Posterior vena cava (tissue), 2 donors: Measurements from ENCODE around the gene BOK. TPM values are rescaled to one million over a fixed set of nuclear protein-coding genes. Genes with fewer than 3 reads are reported as not detected.
"Not testable (repeated sequence)": the region's sequence is repeated elsewhere in the genome, so short reads cannot be mapped to it uniquely, and the experiment has no call there.

ENCODE experiments used
- DNase-seq: peaks from one replicate; pipeline ENCODE4 v3.0.0-alpha.2; 2020; ENCODE audit warnings: low spot score
- intact Hi-C, 2 donors: fragments of 100-400 bp; cut with DNase I; formaldehyde crosslinking; loops; one replicate each; pipeline versions ENCODE4 v1.14.1 to v1.14.2; 2022 to 2023
- long read RNA-seq, 2 donors: library from polyadenylated mRNA; unstranded; transcript quantifications; one replicate each; pipeline ENCODE4 v2.0.0, GENCODE V29; 2020 to 2021
- total RNA-seq, 2 donors: library from RNA; stranded (reverse); fragmentation: NEBNext Ultra II Directional; extraction: Animal tissue kit (Norgen Biotek cat#: 25700); gene quantifications; one replicate each; pipeline ENCODE4 v1.2.1, GENCODE V29; 2021
- donor health status: DM: yes; HTN: yes; CAD: no.
- donor health status: DM: yes; HTN: yes; CAD: no.

BOK gene, protein sequence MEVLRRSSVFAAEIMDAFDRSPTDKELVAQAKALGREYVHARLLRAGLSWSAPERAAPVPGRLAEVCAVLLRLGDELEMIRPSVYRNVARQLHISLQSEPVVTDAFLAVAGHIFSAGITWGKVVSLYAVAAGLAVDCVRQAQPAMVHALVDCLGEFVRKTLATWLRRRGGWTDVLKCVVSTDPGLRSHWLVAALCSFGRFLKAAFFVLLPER
- total RNA-seq = 10 to 100 TPM; 20.1 to 29.7 TPM
- long read RNA-seq, donor 1, partial matches to known transcripts = 12 of 24 reads
- long read RNA-seq, donor 1, other reads (novel, unspliced or antisense) = 9 of 24 reads
- long read RNA-seq, donor 2, transcript BOK-201 (5 exons, 2,657 nt) = major isoform, 17 of 99 reads
- long read RNA-seq, donor 2, partial matches to known transcripts = 70 of 99 reads
- long read RNA-seq, donor 2, other reads (novel, unspliced or antisense) = 12 of 99 reads

DNA sequence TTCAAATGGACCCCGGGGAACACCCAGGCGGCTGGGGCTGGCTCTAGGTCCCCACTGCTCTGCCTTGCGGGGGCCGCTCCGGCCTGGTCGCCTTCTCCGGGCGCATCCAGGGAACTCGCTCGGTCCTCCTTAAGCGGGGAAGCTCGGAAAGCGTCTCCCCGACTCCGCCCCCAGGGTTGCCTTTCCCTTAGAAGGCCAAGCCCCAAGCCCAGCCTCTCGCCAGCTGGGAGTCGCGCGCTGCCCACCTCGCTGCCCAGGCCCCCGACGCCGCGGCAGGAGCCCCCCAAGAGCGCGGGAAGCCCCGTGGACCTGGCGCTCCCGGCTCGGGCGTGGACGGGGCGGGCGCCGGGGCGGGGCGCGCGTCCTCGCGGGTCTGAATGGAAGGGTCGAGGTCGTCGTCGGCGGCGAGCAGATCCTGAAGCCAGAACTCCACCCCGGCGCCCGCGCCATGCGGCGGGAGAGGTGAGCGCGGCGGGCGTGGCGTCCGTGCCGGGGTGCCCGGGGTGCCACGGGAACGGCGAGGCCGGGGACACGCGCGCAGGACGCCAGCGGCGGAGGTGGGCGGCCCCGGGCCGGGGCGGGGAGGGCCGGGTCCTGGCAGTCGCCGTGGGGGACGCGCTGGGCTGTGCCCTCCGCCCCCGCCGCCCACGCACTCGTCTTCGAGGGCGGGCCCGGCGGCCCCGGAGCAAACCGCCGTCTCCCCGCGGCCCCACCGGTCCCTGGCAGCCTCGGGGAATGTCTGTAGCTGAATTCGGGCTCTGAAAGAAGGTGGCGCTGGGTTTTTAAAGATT is at the start of gene BOK:
BOK (plus strand) TSS at position 214 of the 791 bp plus-strand sequence. CDS start 739 bp downstream, outside the sequence.
- intact Hi-C loops = no loop called here

GRCh38 chr2:241509155-241509784 is 49.3 kb upstream of the BOK start:
- no peak for DNase-seq
- intact Hi-C loops = no loop called here

More for the DNA sequence above, at the start of gene BOK:
- DNase-seq = no peak

DNA sequence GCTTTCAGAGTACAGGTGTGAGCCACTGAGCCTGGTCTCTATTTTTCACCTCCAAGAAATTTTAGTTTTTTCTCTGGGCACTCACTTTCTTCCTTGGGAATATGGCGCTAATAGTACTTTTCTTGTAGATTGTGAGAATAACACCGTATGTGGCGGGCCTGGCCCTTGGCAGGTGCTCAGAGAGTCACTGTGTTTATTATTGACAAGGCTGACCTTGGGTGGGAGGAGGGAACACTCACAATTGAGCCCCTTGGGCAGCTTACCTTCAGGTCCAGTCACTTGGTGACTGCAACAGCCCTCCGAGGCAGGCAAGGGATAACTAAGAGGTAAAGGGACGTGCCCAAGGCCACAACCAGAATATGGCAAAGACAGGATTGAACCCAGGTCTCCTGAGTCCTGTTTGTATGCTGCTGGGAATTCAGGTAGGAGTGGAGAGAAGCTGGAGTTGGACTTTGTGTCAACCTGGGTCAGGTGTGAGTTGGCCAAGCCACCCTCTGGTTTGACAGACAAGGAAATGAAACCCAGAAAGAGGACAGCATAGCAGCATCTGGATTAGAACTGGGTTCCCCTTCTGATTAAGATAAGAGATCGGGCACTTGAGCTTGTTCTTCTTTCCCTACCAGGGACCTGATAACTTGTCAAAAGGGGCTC is 47.3 kb upstream of the BOK start:
- DNase-seq = no peak

GRCh38 chr2:241514553-241514952 is 44.0 kb upstream of the BOK start:
- DNase-seq = no peak
- intact Hi-C loops = no loop called here

More for the DNA sequence above, 47.3 kb upstream of the BOK start:
- intact Hi-C loops = no loop called here

- DNase-seq = no peak
- intact Hi-C loops = no loop called here
Observed at GRCh38 chr2:241514986-241515737, 43.4 kb upstream of the BOK start.

GRCh38 chr2:241516520-241516965 is 42.0 kb upstream of the BOK start:
- intact Hi-C loops = no loop called here
- no peak for DNase-seq

DNA sequence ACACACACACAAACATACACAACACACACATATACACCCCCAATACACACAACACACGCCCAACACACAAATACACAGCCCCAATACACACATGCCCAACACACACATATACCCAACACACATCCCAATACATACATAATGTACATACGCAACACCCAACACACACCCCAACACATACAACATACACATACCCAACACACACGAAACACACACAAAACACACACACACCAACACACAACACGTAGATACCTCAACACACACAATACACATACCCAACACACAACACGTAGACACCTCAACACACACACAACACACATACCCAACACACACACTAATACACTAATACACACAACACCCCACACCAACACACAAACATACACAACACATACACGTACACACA is 41.2 kb upstream of the BOK start:
- no peak for DNase-seq

DNA sequence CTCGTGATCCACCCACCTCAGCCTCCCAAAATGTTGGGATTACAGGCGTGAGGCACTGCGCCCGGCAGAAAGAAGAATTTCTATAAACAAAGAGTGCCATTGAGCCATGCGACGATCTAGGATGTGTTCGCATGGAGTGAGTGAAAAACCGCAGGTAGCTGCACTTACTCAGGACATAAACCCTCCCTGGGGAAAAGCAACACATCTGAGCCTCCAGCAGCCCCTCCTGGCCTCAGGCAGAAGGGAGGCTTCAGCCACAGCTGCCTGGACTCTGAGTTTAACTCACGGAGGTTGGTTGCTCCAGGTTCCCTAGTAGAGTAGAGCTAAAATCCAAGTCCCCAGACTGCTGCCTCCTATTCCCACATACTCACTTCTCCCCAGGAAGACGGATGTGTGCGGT is 38.9 kb upstream of the BOK start:
- intact Hi-C loops = no loop called here
- DNase-seq = no peak

More for the DNA sequence above, 41.2 kb upstream of the BOK start:
- intact Hi-C loops = no loop called here

DNA sequence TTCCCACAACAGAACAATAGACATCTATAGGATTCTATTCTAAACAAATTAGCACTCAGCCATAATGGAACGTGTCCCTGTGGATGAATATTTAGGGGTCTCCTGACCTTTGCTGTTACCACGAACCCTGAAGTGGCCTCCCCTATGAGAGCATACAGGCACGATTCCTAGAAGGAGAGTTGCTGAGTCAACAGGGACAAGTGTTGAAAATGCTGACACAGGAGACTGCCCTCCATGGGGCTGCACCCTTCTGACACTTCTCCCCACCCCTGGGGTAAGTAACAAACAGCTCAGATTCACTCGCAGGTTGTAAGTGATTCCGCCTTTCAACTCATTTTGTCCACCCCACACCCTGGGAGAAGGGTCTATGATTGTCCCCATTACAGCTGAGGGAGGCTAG is 36.1 kb upstream of the BOK start:
- intact Hi-C loops = no loop called here
- no peak for DNase-seq

DNA sequence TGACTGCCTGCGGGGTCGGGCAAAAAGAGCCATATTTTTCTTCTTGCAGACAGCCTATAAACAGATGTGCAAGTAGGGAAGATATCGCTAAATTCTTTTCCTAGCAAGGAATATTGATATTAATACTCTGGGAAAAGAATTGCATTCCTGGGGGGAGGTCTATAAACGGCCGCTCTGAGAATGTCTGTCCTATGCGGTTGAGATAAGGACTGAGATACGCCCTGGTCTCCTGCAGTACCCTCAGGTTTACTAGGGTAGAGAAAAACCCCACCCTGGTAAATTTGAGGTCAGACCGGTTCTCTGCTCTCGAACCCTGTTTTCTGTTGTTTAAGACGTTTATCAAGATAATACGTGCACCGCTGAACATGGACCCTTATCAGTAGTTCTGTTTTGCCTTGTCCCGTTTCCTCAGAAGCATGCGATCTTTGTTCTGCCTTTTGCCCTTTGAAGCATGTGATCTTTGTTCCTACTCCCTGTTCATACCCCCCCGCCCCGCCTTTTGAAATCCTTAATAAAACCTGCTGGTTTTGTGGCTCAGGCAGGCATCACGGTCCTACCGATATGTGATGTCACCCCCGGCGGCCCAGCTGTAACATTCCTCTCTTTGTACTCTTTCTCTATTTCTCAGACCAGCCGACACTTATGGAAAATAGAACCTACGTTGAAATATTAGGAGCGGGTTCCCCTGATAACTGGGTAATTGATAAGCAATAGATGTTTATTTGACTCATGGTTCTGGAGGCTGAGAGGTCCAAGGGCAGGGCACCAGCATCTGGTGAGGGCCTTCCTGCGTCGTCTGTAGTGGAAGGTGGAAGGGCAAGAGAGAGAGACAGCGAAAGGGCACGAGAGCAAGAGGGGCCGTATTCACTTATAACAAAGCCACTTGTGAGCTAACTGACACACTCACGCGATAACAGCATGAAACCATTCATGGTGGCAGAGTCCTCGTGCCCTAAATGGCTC is 32.4 kb upstream of the BOK start:
- intact Hi-C loops, DNase-seq: not testable (repeated sequence)

GRCh38 chr2:241530571-241530970 is 28.0 kb upstream of the BOK start:
- DNase-seq = no peak
- intact Hi-C loops = no loop called here

- intact Hi-C loops = no loop called here
- no peak for DNase-seq
Observed at GRCh38 chr2:241531161-241531722, 27.3 kb upstream of the BOK start.

GRCh38 chr2:241532168-241532567 is 26.4 kb upstream of the BOK start:
- no peak for DNase-seq
- intact Hi-C loops = no loop called here

DNA sequence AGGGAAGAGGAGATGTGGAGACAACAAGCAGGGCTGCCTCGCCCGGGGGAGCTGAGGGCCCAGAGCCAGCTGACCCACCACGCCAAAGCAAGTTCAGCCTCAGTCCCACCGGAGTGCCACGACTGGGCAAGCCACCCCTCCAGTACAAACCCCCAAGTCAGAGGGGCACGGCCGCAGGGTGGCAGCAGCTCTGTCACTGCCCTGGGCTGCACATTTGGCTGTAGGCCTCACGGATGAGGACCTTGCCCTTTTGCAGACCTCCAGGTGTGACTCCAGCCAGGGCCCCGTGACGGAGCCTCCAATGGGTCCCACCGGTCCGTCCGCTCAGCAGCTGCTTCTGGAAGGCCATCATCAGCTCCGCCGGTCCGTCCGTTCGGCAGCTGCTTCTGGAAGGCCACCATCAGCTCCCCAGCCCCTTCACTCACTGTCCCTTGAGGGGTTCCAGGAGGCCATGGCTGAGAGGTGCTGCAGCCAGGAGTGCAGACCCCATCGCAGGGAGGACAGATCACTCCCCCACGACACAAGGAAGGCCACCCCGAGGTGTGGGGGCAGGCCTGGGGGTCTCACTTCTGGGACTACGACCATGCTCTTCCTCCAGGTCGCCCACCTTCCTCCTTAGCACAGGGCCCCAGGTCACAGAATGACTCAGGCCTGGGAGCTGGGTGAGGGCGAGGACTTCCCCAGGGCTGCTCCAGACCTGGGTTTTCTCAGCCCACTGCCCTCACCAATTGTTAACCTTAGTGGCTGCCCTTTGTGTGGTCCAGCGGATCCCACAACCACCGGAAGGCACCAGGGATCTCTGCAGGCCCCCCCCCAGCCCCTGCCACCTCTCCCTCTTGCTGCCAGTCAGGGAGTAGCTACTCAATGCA is 25.6 kb upstream of the BOK start:
- DNase-seq = no peak
- intact Hi-C loops = no loop called here

DNA sequence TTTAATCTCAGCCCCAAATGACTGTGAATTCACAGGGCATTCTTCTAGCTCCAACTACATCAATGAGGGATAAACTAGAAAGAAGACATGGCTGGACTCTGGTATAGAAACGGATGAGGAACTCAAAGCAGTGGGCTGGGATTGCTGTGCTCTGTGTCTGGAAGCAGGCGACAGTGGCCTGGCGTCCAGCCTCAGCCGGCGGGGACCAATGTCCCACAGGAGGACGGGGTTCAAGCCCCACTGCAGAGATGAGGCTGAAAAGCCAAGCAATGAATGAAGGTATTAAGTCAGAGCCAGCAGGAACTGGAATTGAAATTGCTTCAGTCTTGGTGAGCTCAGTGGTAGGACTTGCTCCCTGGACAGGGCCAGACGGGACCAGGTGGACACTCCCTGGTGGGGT is 24.3 kb upstream of the BOK start:
- intact Hi-C loops = no loop called here
- no peak for DNase-seq

GRCh38 chr2:241534701-241535375 is 23.7 kb upstream of the BOK start:
- no peak for DNase-seq
- intact Hi-C loops = no loop called here
